Esophagus muscularis mucosa (tissue), 4 donors: ENCODE measurements around the gene SLC24A3. TPM values are rescaled to one million over a fixed set of nuclear protein-coding genes. Genes with fewer than 3 reads are reported as not detected.

ENCODE experiments used
- DNase-seq: peaks from one replicate; pipeline ENCODE4 v3.0.0-alpha.2; 2017; ENCODE audit errors: extremely low spot score
- H3K27ac ChIP-seq, 4 donors: fragments of 200-600 bp; sonication (generic); replicated peaks in 1 of 4; 1 replicate in 3 of 4; 2 replicates in 1 of 4; pipeline ENCODE4 v1.5.1; 2016 to 2019; ENCODE audit warnings: mild to moderate bottlenecking in 1 of 4
- H3K27me3 ChIP-seq, 4 donors: fragments of 200-600 bp; sonication (generic); one replicate each; pipeline versions ENCODE4 v1.5.1 to v1.6.0; 2016 to 2019
- H3K36me3 ChIP-seq, 4 donors: fragments of 200-600 bp; sonication (generic); one replicate each; pipeline ENCODE4 v1.5.1; 2016 to 2019
- H3K4me1 ChIP-seq, 4 donors: fragments of 200-600 bp; sonication (generic); one replicate each; pipeline ENCODE4 v1.5.1; 2016 to 2019
- H3K4me3 ChIP-seq, 4 donors: fragments of 200-600 bp; sonication (generic); 1 replicate in 2 of 4; 2 replicates in 2 of 4; pipeline ENCODE4 v1.5.1; 2016 to 2019; ENCODE audit warnings: mild to moderate bottlenecking in 4 of 4, moderate library complexity in 1 of 4
- H3K9me3 ChIP-seq, 4 donors: fragments of 200-600 bp; sonication (generic); 1 replicate in 3 of 4; 2 replicates in 1 of 4; pipeline ENCODE4 v1.5.1; 2016 to 2019
- CTCF ChIP-seq, 3 experiments: fragments of 200-600 bp in 2 of 3; fragments of 450-650 bp in 1 of 3; sonication (generic) in 2 of 3; IDR thresholded peaks; one replicate each; pipeline ENCODE4 v1.5.1; 2017 to 2019; ENCODE audit warnings: antibody characterized with exemption in 3 of 3, mild to moderate bottlenecking in 2 of 3, moderate library complexity in 1 of 3
- EP300 ChIP-seq: sonication (generic); formaldehyde crosslinking; IDR thresholded peaks from one replicate; pipeline ENCODE4 v1.6.1; 2017; ENCODE audit warnings: antibody characterized with exemption
- POLR2A ChIP-seq: fragments of 450-650 bp; IDR thresholded peaks from one replicate; pipeline ENCODE4 v1.6.1; 2017; ENCODE audit warnings: antibody characterized with exemption, moderate library complexity, mild to moderate bottlenecking, low read depth
- POLR2AphosphoS5 ChIP-seq, 2 donors: sonication (generic); formaldehyde crosslinking; IDR thresholded peaks; one replicate each; pipeline ENCODE4 v1.6.1; 2017; ENCODE audit warnings: antibody characterized with exemption in 2 of 2
- WGBS: methylation state at CpG from one replicate; pipeline ENCODE4 v1.1.5; 2018; 5-methylcytosine and 5-hydroxymethylcytosine counted together
- intact Hi-C: fragments of 100-400 bp; cut with DNase I; formaldehyde crosslinking; loops from one replicate; pipeline ENCODE4 v1.15.1; 2023
- total RNA-seq, 4 donors: library from RNA; depleted of rRNA; stranded (reverse); fragments of >200 nt; gene quantifications; one replicate each; pipeline versions ENCODE4 v1.1.0 to v1.2.1, GENCODE V29; 2016

SLC24A3 gene
- total RNA-seq, 4 donors from 2014 or later: 4.6 to 11.5 (median 6.6) TPM

- Histone ChIP-seq H3K9me3 (peaks cover 0 to 7% (median 0%) of the 10 kb centered on the region in 4 donors), H3K4me3 (no peak overlapping the region), H3K27ac (no peak overlapping the region), H3K4me1 (no peaks in the 10 kb centered on the region), H3K36me3 (no peaks in the 10 kb centered on the region), H3K27me3 (no peaks in the 10 kb centered on the region)
- no peak for DNase-seq
- 83% methylated on average over 5 of the region's 5 CpGs for WGBS
- no peak for TF ChIP-seq CTCF (IDR thresholded peaks at IDR 0.05)
- no peak for TF ChIP-seq EP300
- TF ChIP-seq POLR2AphosphoS5 (IDR thresholded peaks at IDR 0.05): no peak
- TF ChIP-seq POLR2A: no peak
- intact Hi-C loops: no loop called here
Measured at GRCh38 chr20:19652591-19653026, 440.2 kb downstream of the SLC24A3 start.

GRCh38 chr20:19653327-19653726, 440.9 kb downstream of the SLC24A3 start:
- intact Hi-C loops: no loop called here
- DNase-seq: no peak
- Histone ChIP-seq H3K9me3 (peaks cover 0 to 7% (median 0%) of the 10 kb centered on the region in 4 donors), H3K36me3 (no peaks in the 10 kb centered on the region), H3K27me3 (no peaks in the 10 kb centered on the region), H3K4me3 (no peak overlapping the region), H3K27ac (no peak overlapping the region), H3K4me1 (no peaks in the 10 kb centered on the region)
- no peak for TF ChIP-seq POLR2A
- no peak for TF ChIP-seq POLR2AphosphoS5 (IDR thresholded peaks at IDR 0.05)
- TF ChIP-seq EP300: no peak
- no peak for TF ChIP-seq CTCF (IDR thresholded peaks at IDR 0.05)
- 90% methylated on average over 2 of the region's 6 CpGs for WGBS

- Histone ChIP-seq H3K4me3 (no peak overlapping the region), H3K9me3 (peaks cover 0 to 7% (median 0%) of the 10 kb centered on the region in 4 donors), H3K36me3 (no peaks in the 10 kb centered on the region), H3K4me1 (no peaks in the 10 kb centered on the region), H3K27ac (no peak overlapping the region), H3K27me3 (no peaks in the 10 kb centered on the region)
- WGBS: 92% methylated on average over 8 of the region's 8 CpGs
- intact Hi-C loops: no loop called here
- no peak for DNase-seq
- TF ChIP-seq EP300 (no peak), POLR2A (no peak), POLR2AphosphoS5 (IDR thresholded peaks at IDR 0.05) (no peak), CTCF (IDR thresholded peaks at IDR 0.05) (no peak)
Measured at GRCh38 chr20:19654921-19655320, 442.5 kb downstream of the SLC24A3 start.

GRCh38 chr20:19658137-19658536, 445.7 kb downstream of the SLC24A3 start:
- intact Hi-C loops: no loop called here
- 82% methylated on average over 15 of the region's 15 CpGs for WGBS
- TF ChIP-seq EP300 (no peak), CTCF (IDR thresholded peaks at IDR 0.05) (no peak), POLR2AphosphoS5 (IDR thresholded peaks at IDR 0.05) (no peak), POLR2A (no peak)
- H3K9me3 ChIP-seq: no peaks in the 10 kb centered on the region
- no peak for DNase-seq
- H3K36me3 ChIP-seq: no peaks in the 10 kb centered on the region
- peaks cover 4 to 8% (median 6%) of the 10 kb centered on the region in 4 donors for H3K4me1 ChIP-seq
- H3K27me3 ChIP-seq: no peaks in the 10 kb centered on the region
- no peak overlapping the region for H3K27ac ChIP-seq
- H3K4me3 ChIP-seq: no peak overlapping the region

- DNase-seq: no peak
- intact Hi-C loops: no loop called here
- Histone ChIP-seq H3K4me3 (no peak overlapping the region), H3K27me3 (no peaks in the 10 kb centered on the region), H3K9me3 (no peaks in the 10 kb centered on the region), H3K27ac (no peak overlapping the region), H3K4me1 (peaks cover 4 to 8% (median 6%) of the 10 kb centered on the region in 4 donors), H3K36me3 (no peaks in the 10 kb centered on the region)
- TF ChIP-seq POLR2A: no peak
- no peak for TF ChIP-seq POLR2AphosphoS5 (IDR thresholded peaks at IDR 0.05)
- no peak for TF ChIP-seq CTCF (IDR thresholded peaks at IDR 0.05)
- TF ChIP-seq EP300: no peak
- 82% methylated on average over 7 of the region's 7 CpGs for WGBS
Measured at GRCh38 chr20:19659448-19659847, 447.0 kb downstream of the SLC24A3 start.
